Measurements from ENCODE around the gene FAM209B. TPM values are rescaled to one million over a fixed set of nuclear protein-coding genes. Genes with fewer than 3 reads are reported as not detected.
"Not testable (repeated sequence)": the region's sequence is repeated elsewhere in the genome, so short reads cannot be mapped to it uniquely, and the experiment has no call there.

Gene FAM209B, protein sequence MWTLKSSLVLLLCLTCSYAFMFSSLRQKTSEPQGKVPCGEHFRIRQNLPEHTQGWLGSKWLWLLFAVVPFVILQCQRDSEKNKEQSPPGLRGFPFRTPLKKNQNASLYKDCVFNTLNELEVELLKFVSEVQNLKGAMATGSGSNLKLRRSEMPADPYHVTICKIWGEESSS
- total RNA-seq (2022) = not detected in 2 replicates
- percentile 20 among the genes with signal in this experiment for Bru-seq, nascent RNA
- percentile 40 among the genes with signal in this experiment for BruChase-seq, experiment 1, labeled RNA remaining after a 6-hour chase
- BruChase-seq, experiment 2, labeled RNA remaining after a 2-hour chase = percentile 17 among the genes with signal in this experiment
- long read RNA-seq = 0 reads

DNA sequence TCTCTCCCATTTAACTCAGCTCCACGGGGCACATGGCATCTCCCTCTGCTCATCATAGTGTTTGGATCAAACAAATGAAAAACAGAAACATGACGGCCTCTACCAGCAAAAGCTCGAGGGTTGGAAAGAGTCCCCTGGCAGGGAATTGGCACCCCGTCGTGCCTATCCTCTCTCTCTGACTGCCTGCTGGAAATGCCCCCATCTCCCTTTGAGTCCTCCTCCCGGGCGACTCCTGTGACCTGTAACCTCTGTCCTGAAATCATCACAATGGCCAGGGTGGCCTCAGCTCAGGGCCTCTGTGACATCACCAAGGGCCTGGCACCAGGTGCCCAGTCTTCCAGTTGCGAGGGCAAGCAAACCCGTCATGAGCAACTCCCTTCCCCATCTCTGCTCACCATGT is at the start of gene FAM209B:
Gene FAM209B, plus strand, starts transcription at position 301 of the 400 bp plus-strand sequence. Its CDS starts 96 bp downstream, at position 397.
- H3K4me1 Mint-ChIP-seq (ENCODE audit: insufficient read depth, unreplicated experiment); H3K9me3 Mint-ChIP-seq (ENCODE audit: unreplicated experiment); intact Hi-C loops (cut with micrococcal nuclease); CTCF ChIA-PET; H3K27ac Mint-ChIP-seq (ENCODE audit: low read depth, unreplicated experiment); DNase-seq (ENCODE audit: unreplicated experiment); BruUV-seq (replicated peaks); H3K27me3 Mint-ChIP-seq (ENCODE audit: insufficient read depth, unreplicated experiment); H3K4me3 Mint-ChIP-seq (ENCODE audit: unreplicated experiment); H3K36me3 Mint-ChIP-seq (ENCODE audit: insufficient read depth, unreplicated experiment): not testable (repeated sequence)
- POLR2A ChIA-PET = interaction anchor here (0.6 to 0.8 kb wide), 2 partner anchors 75 to 345 kb away, joined by 3 read pairs; no protein-coding TSS in a partner anchor

DNA sequence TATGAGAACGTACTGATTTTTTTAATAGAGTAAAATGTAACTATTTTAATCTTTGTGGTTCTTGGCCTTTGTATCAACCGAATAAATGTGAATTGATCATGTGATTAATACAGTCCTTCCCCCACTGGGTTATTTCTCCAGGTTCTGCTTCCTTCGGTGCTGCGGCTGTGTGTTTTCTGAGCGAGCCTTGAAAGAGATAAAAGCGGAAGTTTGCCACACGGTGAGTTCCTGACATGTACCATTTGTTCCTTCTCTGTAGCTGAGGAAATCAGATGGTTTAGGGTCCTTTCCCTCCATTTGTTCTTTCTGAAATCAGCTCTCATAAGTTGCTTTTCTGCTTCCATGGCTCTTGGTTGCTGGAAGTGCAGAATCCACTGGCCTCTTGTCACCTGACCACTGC is 49.1 kb upstream of the FAM209B start:
- no peak for DNase-seq (ENCODE audit: unreplicated experiment)
- ChIA-PET CTCF (no interaction called here), POLR2A (no interaction called here)
- Mint-ChIP-seq H3K4me3 (ENCODE audit: unreplicated experiment) (no peak overlapping the region), H3K27ac (ENCODE audit: low read depth, unreplicated experiment) (no peak overlapping the region), H3K4me1 (ENCODE audit: insufficient read depth, unreplicated experiment) (no peaks in the 10 kb centered on the region), H3K36me3 (ENCODE audit: insufficient read depth, unreplicated experiment) (peaks cover 86% of the 10 kb centered on the region), H3K27me3 (ENCODE audit: insufficient read depth, unreplicated experiment) (no peaks in the 10 kb centered on the region), H3K9me3 (ENCODE audit: unreplicated experiment) (no peaks in the 10 kb centered on the region)
- TF ChIP-seq, protein P1, sequence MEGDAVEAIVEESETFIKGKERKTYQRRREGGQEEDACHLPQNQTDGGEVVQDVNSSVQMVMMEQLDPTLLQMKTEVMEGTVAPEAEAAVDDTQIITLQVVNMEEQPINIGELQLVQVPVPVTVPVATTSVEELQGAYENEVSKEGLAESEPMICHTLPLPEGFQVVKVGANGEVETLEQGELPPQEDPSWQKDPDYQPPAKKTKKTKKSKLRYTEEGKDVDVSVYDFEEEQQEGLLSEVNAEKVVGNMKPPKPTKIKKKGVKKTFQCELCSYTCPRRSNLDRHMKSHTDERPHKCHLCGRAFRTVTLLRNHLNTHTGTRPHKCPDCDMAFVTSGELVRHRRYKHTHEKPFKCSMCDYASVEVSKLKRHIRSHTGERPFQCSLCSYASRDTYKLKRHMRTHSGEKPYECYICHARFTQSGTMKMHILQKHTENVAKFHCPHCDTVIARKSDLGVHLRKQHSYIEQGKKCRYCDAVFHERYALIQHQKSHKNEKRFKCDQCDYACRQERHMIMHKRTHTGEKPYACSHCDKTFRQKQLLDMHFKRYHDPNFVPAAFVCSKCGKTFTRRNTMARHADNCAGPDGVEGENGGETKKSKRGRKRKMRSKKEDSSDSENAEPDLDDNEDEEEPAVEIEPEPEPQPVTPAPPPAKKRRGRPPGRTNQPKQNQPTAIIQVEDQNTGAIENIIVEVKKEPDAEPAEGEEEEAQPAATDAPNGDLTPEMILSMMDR (IDR thresholded peaks at IDR 0.05; ENCODE audit: unreplicated experiment) = no peak
- intact Hi-C loops (cut with micrococcal nuclease) = no loop called here
- BruUV-seq (replicated peaks) = no TSS peak

DNA sequence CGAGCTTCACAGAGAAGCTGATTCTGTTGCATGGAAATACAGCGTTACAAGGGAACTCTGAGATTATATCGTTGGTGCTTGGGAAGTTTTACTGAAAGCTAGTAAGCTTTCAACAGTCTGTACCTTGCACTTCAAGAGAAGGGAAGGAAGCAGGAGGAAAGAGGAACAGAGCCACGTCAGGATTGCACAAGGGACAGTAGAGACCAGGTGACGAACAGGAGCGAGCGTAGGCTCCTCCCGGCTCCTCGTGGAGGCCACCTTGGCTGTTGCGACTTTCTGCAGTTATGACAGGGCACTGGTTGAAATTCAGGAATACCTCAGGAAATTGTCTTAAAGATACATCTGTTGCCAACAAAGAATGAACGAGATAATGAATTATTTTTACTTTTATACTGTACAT is 45.8 kb upstream of the FAM209B start:
- DNase-seq (ENCODE audit: unreplicated experiment) = no peak
- Mint-ChIP-seq H3K36me3 (ENCODE audit: insufficient read depth, unreplicated experiment) (peaks cover 88% of the 10 kb centered on the region), H3K27me3 (ENCODE audit: insufficient read depth, unreplicated experiment) (no peaks in the 10 kb centered on the region), H3K9me3 (ENCODE audit: unreplicated experiment) (no peaks in the 10 kb centered on the region), H3K4me3 (ENCODE audit: unreplicated experiment) (no peak overlapping the region), H3K4me1 (ENCODE audit: insufficient read depth, unreplicated experiment) (no peaks in the 10 kb centered on the region), H3K27ac (ENCODE audit: low read depth, unreplicated experiment) (no peak overlapping the region)
- ChIA-PET CTCF (interaction anchor here (0.6 kb wide), 1 partner anchor 859 kb away, joined by 3 read pairs; no protein-coding TSS in a partner anchor), POLR2A (no interaction called here)
- intact Hi-C loops (cut with micrococcal nuclease) = no loop called here
- TF ChIP-seq, protein P1 (IDR thresholded peaks at IDR 0.05; ENCODE audit: unreplicated experiment) = no peak
- no TSS peak for BruUV-seq (replicated peaks)

DNA sequence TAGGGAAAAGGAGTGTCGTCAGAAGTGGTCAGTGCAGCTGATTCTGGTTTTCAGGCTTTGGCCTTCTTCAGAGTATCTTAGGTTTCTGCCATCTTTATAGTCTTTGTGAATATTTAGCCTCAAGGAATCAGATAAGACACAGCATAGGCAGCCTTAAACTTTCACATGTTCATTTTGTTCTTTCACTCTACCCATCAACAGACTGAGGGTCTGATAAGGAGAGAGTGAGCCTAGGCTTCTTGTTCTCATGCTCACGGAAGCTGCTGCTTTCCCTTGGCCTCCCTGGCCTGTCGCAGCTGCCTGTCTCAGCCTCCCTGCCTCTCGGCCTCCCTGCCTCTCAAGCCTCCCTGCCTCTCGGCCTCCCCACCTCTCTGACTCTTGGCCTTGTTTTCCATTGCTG is 44.5 kb upstream of the FAM209B start:
- Mint-ChIP-seq H3K27me3 (ENCODE audit: insufficient read depth, unreplicated experiment) (no peaks in the 10 kb centered on the region), H3K36me3 (ENCODE audit: insufficient read depth, unreplicated experiment) (peaks cover 91% of the 10 kb centered on the region), H3K4me3 (ENCODE audit: unreplicated experiment) (no peak overlapping the region), H3K9me3 (ENCODE audit: unreplicated experiment) (no peaks in the 10 kb centered on the region), H3K4me1 (ENCODE audit: insufficient read depth, unreplicated experiment) (no peaks in the 10 kb centered on the region), H3K27ac (ENCODE audit: low read depth, unreplicated experiment) (no peak overlapping the region)
- TF ChIP-seq, protein P1 (IDR thresholded peaks at IDR 0.05; ENCODE audit: unreplicated experiment) = no peak
- intact Hi-C loops (cut with micrococcal nuclease) = no loop called here
- ChIA-PET CTCF (interaction anchor here (0.6 to 1.0 kb wide), 3 partner anchors 61 to 91 kb away, joined by 3 to 5 read pairs (median 3); no protein-coding TSS in a partner anchor), POLR2A (no interaction called here)
- BruUV-seq (replicated peaks) = no TSS peak
- no peak for DNase-seq (ENCODE audit: unreplicated experiment)

All from MCF 10A (cell line).